ENCODE results near the gene FAM193A.
"Not testable (repeated sequence)": the region's sequence is repeated elsewhere in the genome, so short reads cannot be mapped to it uniquely, and the experiment has no call there.

FAM193A gene

DNA sequence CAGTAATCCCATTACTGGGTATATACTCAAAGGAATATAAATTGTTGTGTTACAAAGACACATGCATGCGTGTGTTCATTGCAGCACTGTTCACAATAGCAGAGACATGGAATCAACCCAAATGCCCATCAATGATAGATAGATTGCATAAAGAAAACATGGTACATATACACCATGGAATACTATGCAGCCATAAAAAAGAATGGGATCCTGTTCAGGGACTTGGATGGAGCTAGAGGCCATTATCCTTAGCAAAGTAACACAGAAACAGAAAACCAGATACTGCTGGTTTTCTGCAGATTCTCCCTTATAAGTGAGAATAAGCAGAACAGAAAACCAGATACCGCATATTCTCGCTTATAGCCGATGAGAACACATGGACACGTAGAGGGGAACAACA lies 43.5 kb downstream of the FAM193A start:
- no peak for DNase-seq

DNA sequence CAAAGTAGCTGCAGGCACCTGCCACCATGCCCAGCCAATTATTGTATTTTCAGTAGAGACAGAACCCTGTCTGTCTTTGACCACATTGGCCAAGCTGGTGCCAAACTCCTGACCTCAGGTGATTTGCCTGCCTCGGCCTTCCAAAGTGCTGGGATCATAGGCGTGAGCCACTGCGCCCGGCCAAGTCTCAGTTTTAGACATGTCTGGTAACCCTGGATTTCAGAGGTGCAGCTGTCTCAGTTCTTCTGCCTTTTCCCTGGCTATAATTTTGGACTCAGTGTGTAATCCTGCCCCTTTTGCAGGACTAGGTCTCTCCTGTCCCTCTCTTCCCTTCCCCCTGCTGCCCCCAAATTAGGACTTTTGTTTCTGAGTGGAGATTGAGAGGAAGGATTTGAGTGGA lies 46.6 kb downstream of the FAM193A start:
- no peak for DNase-seq

- no peak for DNase-seq
These were observed 47.1 kb downstream of the FAM193A start for GRCh38 chr4:2583517-2583916.

- DNase-seq = no peak
These were observed 50.1 kb downstream of the FAM193A start for GRCh38 chr4:2586502-2586901.

DNA sequence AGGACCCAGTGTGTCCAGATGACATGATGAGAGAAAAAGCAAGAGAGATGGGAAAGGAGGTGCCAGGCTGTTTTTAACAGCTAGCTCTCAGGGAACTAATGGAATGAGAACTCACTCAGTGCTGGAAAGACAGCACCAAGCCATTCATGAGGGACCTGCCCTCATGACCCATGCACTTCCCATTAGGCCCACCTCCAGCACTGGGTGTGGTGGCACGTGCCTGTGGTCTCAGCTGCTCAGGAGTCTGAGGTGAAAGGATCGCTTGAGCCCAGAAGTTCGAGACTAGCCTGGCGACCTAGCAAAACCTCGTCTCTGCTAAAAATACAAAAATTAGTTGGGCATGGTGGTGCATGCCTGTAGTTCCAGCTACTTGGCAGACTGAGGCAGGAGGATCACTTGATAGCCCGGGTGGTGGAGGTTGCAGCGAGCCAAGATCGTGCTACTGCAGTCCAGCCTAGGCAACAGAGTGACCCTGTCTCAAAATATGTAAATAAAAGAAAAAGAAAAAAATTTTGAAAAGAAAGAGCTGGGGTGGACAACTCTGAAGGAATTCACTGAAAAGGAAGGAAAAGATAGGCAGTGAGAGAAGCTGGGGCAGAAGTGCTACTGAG lies 50.9 kb downstream of the FAM193A start:
- DNase-seq = no peak

GRCh38 chr4:2588259-2588658 lies 51.8 kb downstream of the FAM193A start:
- no peak for DNase-seq

DNA sequence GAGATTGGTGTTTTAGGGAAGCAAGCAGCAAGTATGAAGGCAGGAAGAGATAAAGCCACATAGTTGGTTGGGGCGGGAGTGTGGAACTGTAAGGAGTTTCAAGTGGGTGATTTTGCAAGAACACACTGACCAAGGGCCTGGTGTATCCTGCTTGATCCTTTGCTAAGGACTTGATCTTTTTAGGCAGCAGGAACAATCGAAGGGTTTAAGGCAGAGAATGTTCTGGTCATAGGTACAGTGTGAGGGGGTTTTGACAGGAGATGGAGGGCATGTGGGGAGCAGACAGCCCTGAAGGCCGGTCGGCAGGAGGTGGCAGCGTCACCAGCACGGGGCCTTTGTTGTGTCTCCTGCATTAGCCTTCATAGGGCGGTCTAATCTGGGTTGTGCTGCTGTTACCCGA lies 54.7 kb downstream of the FAM193A start:
- no peak for DNase-seq

GRCh38 chr4:2592014-2592413 lies 55.6 kb downstream of the FAM193A start:
- DNase-seq = not testable (repeated sequence)

- DNase-seq = no peak
These were observed 56.1 kb downstream of the FAM193A start for GRCh38 chr4:2592572-2592971.

DNA sequence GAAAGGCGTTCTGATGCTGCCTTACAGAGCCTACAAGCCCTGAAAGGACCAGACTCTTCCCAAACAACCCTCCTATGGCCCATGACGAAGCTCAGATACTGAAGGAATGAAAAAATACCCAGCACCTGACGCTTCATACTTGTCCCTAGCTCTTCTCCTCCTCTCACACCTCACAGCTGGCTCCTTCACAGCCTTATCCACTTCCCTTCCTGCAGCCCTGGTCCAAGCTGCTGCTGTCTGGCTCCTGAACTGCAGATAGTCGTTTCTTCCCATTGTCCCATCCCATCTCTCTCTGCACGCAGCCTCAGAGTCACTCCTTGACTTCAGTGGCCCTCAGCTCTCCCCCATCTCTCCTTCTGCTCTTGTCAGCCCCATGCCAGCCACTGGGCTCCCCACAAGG lies 56.6 kb downstream of the FAM193A start:
- no peak for DNase-seq

DNA sequence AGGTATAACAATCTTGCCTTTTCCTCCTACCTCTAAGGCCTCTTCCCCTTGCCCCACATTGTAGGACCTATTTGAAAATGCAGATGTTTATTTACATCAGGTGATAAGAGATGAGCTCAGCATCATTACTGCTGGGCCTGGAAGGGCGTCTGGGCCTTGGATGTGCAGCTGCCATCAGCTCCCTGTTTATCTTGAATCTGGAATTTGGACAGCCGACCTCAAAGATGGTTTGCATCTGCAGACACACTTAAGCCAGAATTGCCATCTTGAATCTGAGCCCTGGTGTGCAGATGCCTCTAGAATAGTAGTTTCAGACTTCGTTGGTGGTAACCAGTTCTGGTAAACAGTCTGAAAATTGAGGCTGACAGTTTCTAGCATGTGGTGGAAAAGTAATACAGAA lies 59.0 kb downstream of the FAM193A start:
- no peak for DNase-seq

- DNase-seq = no peak
These were observed 59.6 kb downstream of the FAM193A start for GRCh38 chr4:2595952-2596552.

DNA sequence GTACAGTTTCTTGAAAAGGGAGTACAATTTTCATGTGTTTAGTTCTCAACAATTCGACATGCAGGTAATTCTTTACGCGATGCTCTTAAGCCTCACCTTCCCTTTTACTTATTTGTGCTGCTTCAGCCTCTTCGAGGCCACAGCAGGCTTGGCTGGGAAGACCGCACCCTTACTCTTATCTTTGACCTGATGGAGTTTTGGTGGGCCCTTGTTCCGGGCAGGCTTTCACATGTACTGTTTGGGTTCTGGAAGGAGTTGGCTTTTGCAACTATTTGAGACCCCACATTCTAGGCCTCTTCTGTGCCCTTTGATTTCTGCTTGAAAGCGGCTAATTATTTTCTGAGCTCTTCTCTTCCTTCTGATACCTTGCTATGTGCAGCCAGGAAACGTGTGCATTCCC lies 60.2 kb downstream of the FAM193A start:
- no peak for DNase-seq

GRCh38 chr4:2598511-2599303 lies 62.3 kb downstream of the FAM193A start:
- DNase-seq = no peak

- no peak for DNase-seq
These were observed 62.8 kb downstream of the FAM193A start for GRCh38 chr4:2599304-2599654.

- DNase-seq = no peak
These were observed 64.4 kb downstream of the FAM193A start for GRCh38 chr4:2600878-2601277.

DNA sequence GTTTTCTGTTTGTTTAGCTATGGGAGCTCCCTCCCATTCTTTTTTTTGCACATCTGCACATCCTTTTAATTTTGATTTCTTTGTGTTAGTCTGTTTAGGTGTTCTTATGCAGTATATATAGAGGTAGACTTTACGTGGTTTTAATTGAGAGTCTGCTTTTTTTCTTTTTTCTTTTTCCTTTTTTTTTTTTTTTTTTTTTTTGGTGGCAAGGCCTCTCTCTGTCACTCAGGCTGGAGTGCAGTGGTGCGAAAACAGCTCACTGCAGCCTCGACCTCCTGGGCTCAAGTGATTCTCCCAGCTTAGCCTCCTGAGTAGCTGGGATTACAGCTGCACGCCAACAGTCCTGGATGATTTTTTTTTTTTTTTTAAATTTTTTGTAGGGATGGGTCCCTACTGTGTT lies 68.2 kb downstream of the FAM193A start:
- no peak for DNase-seq

GRCh38 chr4:2606960-2607506 lies 70.6 kb downstream of the FAM193A start:
- DNase-seq = no peak

DNA sequence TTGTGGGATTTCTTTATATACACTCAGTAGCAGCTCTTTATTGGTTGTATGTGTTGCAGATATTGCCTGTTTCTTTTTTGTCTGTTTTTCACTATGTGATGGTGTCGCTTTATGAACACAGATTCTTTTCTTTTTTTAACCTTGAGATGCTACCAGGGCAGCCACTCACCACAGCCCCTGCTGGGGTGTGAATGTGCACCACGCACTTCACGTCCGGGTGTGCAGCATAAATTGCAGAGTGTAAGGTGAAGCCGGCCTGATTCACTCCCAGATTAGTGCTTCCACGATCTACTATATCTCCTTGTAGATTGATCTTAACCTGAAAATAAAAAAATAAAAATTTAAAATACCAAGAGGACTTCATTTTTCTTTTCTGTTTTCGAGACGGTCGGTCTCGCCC lies 71.4 kb downstream of the FAM193A start:
- no peak for DNase-seq

DNA sequence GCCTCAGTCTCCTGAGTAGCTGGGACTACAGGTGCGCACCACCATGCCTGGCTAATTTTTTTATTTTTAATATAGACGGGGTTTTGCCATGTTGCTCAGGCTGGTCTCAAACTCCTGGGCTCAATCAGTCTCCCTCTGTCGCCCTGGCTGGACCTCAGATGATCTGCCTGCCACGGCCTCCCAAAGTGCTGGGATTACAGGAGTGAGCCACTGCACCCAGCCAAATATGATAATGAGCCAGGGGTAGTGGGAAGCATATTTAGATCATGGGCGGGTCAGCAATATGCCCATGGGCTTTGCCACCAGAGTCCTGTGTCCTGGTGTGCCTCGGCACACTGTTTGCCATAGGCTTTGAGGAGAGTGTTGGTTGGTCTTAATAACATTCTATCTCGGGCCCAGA lies 71.8 kb downstream of the FAM193A start:
- no peak for DNase-seq

DNA sequence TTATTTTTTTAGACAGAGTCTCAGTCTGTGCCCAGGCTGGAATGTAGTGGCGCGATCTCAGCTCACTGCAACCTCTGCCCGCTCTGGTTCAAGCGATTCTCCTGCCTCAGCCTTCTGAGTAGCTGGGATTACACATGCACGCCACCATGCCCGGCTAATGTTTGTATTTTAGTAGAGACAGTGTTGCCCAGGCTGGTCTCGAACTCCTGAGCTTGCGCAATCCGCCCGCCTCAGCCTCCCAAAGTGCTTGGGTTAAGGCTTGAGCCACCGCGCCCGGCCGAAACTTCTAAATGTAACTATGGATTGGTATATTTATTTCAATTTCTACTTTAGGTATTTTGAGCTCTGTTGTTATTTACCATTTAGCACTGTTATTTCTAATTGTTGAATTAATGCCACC lies 79.4 kb downstream of the FAM193A start:
- no peak for DNase-seq

DNA sequence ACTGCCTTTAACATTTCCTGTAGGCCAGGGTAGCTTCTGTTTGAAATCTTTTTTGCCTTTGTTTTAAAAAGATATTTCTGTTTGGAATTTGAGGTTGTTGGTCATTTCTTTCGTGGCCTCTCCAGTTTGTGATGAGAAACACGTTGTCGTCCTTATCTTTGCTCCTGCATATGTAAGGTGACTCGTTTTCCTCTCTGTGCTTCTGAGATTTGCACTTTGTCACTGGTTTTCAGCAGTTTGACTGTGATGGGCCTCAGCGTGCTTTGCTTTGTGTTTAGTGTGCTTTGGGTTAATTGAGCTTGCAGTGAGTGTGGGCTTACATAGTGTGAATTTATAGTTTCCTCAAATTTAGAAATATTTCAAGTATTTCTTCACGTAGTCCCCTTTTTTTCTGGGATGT lies 81.5 kb downstream of the FAM193A start:
- no peak for DNase-seq

DNA sequence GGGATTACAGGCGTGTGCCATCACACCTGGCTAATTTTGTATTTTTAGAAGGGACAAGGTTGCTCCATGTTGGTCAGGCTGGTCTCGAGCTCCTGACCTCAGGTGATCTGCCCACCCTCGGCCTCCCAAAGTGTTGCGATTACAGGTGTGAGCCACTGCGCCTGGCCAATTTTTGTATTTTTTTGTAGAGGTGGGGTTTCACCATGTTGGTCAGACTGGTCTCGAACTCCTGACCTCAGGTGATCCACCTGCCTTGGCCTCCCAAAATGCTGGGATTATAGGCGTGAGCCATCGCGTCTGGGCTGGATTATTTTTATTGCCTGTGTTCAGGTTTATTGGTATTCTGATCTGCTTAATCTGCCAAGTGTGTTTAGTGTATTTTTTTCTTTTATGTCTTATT lies 82.3 kb downstream of the FAM193A start:
- DNase-seq = not testable (repeated sequence)

DNA sequence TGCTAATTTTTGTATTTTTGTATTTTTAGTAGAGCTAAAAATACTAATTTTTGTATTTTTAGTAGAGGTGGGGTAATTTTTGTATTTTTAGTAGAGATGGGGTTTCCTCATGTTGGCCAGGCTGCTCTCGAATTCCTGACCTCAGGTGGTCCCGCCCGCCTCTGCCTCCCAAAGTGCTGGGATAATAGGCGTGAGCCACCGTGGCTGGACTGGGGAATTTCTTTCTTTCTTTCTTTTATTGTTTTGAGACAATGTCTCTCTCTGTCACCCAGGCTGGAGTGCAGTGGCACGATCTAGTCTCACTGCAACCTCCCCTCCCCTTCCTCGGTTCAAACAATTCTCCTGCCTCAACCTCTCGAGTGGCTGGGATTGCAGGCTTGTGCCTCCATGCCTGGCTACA lies 83.0 kb downstream of the FAM193A start:
- DNase-seq = no peak

All from NCI-H748 treated with DMSO at 0.1 percent for 48 hours (cell line).